C4-2B (cell line): ENCODE data around the gene SH3GLB1.
"Not testable (repeated sequence)": the region's sequence is repeated elsewhere in the genome, so short reads cannot be mapped to it uniquely, and the experiment has no call there.

Source experiments
- H3K27ac ChIP-seq: fragments of 450-650 bp; 2 replicates; pipeline ENCODE4 v1.5.1; 2017
- CTCF ChIP-seq: fragments of 450-650 bp; conservative IDR thresholded peaks from 2 replicates; pipeline ENCODE4 v1.5.1; 2017; ENCODE audit warnings: mild to moderate bottlenecking
- ZFX ChIP-seq: fragments of 450-650 bp; IDR thresholded peaks from 2 replicates; pipeline ENCODE4 v1.6.1; 2017

Gene SH3GLB1

GRCh38 chr1:86704458-86704971 lies at the start of gene SH3GLB1:
SH3GLB1 (plus strand) TSS chr1:86704576; CDS start chr1:86704900, 324 bp downstream.
- TF ChIP-seq ZFX, result no peak
- TF ChIP-seq CTCF, result peak; percentile 99
- H3K27ac ChIP-seq, result peak within 1 kb of the TSS; percentile 80

- H3K27ac ChIP-seq, result not testable (repeated sequence)
Observed at GRCh38 chr1:86658381-86658780, 46.0 kb upstream of the SH3GLB1 start.

- H3K27ac ChIP-seq, result no peak overlapping the region
- TF ChIP-seq ZFX, result no peak
- TF ChIP-seq CTCF, result no peak
Observed at GRCh38 chr1:86666368-86666767, 38.0 kb upstream of the SH3GLB1 start.

GRCh38 chr1:86687595-86687994 lies 16.8 kb upstream of the SH3GLB1 start:
- H3K27ac ChIP-seq, result no peak overlapping the region
- TF ChIP-seq ZFX (no peak), CTCF (peak; percentile 45)

- TF ChIP-seq ZFX, result no peak
- TF ChIP-seq CTCF, result no peak
- H3K27ac ChIP-seq, result no peak overlapping the region
Observed at GRCh38 chr1:86692641-86693040, 11.7 kb upstream of the SH3GLB1 start.

GRCh38 chr1:86695400-86695799 lies 9.0 kb upstream of the SH3GLB1 start:
- TF ChIP-seq ZFX, result no peak
- TF ChIP-seq CTCF, result no peak

GRCh38 chr1:86696522-86696921 lies 7.9 kb upstream of the SH3GLB1 start:
- no peak overlapping the region for H3K27ac ChIP-seq
- no peak for TF ChIP-seq ZFX
- no peak for TF ChIP-seq CTCF

More at GRCh38 chr1:86695400-86695799, 9.0 kb upstream of the SH3GLB1 start:
- H3K27ac ChIP-seq, result no peak overlapping the region

- TF ChIP-seq ZFX (no peak), CTCF (no peak)
- H3K27ac ChIP-seq, result no peak overlapping the region
Observed at GRCh38 chr1:86699186-86699585, 5.2 kb upstream of the SH3GLB1 start.
